ENCODE measurements around the gene VPS8.

VPS8 gene

DNA sequence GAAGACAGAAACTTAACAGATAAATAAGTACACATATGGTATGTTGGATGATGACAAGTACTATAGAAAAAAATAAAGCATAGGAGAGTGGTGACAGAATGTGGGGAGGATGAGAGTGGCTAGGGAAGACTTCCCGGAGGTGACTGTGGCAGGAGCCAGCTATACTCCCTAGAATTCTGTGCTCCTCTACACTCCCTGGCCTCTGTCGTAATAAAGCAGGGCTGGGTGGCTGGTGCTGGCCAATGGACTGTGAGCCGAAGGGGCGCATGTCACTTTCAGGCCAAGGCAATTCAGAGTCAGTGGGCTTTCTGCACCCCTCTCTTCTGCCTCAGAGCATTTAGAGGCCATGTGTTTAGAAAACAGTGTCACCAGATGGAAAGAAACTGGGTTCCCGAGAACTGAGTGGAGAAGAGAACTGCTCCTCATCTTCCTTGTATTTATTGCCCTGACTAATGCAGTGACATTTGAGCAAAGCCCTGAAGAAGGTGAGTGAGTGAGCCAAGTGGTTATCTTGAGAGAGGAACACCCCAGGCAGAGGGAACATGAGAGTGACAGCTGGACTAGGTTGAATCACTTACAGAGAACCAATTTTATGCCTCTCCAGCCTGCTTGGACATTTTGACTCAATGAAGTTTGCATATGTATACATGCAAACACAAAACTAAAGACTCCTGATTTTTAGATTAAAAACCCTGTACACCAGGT lies 5.2 kb upstream of the VPS8 start:
- in situ Hi-C loops (cut with MboI; ENCODE audit: low sequenced_read_pairs) = no loop called here

DNA sequence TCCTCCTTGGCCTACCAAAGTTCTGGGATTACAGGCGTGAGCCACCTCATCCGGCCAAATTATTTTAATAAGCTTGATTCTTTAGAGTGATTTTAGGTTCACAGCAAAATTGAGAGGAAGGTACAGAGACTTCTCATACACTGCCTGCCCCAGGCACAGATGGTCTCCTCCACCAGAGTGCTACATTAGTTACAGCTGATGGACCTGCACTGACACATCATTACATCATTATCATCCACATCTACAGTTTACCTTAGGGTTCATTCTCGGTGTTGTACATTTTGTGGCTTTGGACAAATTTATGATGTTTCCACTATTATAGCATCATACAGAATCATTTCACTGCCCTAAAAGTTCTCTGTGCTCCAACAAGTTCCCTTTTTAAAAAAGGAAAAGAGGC lies 4.4 kb upstream of the VPS8 start:
- in situ Hi-C loops (cut with MboI; ENCODE audit: low sequenced_read_pairs) = no loop called here

DNA sequence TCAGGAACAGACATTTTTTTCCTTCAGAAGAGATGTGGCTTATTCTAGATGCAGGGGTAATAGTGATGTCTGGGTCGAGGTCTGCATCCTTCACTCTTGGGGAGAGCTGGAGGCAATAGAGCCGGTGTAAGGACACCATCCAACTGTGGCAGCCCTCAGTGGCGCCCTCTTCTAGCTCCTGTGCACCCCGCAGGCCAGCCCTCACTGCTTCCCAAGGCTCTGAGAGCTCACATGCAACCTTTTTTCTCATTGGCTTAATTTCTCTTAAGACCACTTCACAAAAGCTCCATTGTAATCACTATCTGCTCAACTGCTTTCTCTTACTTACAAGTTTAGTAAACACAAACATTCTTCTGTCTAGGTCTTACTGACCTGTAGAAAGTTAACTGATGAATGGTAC lies 3.9 kb upstream of the VPS8 start:
- in situ Hi-C loops (cut with MboI; ENCODE audit: low sequenced_read_pairs) = no loop called here

DNA sequence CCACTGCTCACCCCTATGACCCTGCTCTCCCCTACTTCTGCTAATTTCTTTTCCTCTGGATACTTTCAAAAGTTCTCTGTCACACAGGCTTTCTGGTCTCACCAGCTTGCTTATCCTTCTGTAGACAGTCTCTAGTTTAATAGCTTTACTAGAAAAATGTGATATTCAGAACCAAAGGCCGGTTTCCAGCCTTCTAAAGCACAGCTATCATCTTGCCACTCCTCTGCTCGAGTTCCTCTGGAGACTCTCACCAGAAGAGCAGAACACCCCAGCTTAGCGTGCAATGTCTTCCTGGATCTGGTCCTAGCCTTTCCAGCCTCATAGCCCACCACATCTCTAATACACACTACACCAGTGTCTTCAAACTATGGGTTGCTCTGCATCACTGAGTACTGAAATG lies 1.8 kb upstream of the VPS8 start:
- in situ Hi-C loops (cut with MboI; ENCODE audit: low sequenced_read_pairs) = no loop called here

DNA sequence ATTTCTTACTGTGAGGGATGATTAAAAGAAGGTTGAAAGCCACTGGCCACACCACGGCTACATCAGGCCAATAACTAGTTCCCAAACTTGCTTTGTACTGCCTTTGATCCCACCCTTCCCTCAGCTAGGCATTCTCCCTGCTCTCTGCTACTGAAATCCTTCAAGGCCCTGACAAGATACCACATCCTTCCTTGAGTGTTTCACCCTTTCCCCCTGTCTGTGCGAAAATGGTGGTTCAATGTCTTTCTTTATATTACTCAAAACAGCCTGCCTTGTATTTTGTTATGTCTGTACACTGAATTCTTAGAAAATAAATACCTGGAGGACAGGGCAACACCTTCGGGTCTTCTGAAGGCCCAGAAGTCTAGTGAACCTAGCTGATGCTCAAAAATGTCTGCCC lies 932 bp upstream of the VPS8 start:
- in situ Hi-C loops (cut with MboI; ENCODE audit: low sequenced_read_pairs) = no loop called here

DNA sequence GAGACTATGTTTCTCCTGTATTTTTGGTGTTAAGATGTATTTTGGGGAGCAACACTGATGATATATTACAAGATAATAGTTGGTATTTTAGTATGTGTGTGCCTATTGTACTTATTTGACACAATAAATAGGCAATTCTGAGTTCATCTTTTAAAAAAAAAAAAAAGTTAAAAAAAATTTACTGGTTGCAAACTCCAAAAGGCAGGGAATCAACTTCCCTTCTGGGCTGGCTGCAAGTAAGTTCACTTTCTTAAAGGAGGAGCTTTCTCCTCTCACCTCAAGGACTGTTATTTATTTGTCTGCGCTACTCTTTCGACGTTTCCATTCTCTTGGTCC lies 335 bp upstream of the VPS8 start:
- in situ Hi-C loops (cut with MboI; ENCODE audit: low sequenced_read_pairs) = no loop called here

DNA sequence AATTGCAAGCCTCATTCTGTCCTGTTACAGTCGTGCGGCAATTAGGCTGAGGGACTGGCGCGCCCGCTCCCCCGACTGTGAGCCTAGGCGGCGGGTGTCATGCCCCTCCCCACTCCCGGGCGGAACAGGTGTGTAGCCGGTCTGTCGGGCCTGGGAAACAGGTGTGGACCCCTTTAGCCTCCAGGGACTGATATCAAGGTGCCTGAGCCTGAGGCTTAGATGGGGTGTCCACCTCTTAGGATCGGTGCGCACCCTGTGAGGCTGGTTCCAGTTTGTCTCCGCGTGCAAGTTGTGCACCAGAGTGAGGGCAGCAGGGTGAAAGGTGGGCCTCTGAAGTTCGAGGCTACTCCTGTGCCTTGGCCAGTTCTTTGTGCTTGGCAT lies 686 bp downstream of the VPS8 start:
- in situ Hi-C loops (cut with MboI; ENCODE audit: low sequenced_read_pairs) = no loop called here

DNA sequence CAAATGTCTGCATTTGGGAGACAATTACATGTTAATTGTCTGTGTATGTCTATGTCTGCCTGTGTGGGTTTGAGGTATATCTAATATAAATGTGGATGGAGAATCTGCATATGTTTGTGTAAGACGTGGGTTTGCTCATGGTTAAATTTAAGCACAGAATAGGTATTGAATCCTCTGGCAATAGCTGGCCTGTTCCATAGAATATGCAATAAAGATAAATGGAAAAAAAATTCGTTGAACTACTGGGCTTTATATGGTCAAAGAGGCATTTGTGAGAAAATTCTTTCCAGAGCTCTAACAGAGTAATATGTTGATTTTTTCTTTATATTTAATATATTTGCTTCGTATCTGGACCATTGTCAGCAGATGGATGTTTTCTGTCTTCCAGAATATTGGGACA lies 1.4 kb downstream of the VPS8 start:
- in situ Hi-C loops (cut with MboI; ENCODE audit: low sequenced_read_pairs) = no loop called here

DNA sequence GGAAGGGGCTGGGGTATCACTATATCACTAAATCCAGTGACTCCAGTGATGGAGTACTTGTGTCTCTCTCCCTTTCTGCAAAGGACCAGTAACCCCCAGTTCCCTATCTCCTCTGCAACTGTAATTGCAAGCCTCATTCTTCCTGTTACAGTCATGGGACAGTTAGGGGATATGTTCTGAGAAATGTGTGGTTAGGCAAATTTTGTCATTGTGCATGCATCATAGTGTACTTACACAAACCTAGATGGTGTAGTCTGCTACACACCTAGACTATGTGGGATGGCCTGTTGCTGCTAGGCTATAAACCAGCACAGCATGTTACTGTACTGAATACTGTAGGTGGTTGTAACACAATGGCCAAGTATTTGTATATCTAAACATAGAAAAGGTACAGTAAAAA lies 2.2 kb downstream of the VPS8 start:
- in situ Hi-C loops (cut with MboI; ENCODE audit: low sequenced_read_pairs) = no loop called here

GRCh38 chr3:184815046-184815930 lies 3.3 kb downstream of the VPS8 start:
- in situ Hi-C loops (cut with MboI; ENCODE audit: low sequenced_read_pairs) = no loop called here

DNA sequence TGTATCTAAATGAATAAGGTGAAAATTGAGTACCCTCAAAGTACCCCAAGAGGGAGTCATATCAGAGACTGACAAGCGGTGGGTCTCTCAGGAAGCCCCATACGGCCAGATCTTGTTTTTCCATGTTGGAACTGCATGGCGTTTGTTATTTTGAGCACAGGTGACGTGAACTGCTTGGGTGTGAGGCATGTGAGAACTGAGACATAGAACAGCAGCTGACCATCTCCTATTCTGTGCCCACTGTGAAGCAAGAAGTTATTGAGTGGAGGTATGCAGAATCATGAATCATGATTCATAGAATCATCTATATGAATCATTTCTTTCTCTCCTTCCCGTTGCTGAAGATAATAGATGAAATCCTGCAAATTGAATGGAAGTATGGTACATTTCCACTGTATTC lies 4.6 kb downstream of the VPS8 start:
- in situ Hi-C loops (cut with MboI; ENCODE audit: low sequenced_read_pairs) = no loop called here

DNA sequence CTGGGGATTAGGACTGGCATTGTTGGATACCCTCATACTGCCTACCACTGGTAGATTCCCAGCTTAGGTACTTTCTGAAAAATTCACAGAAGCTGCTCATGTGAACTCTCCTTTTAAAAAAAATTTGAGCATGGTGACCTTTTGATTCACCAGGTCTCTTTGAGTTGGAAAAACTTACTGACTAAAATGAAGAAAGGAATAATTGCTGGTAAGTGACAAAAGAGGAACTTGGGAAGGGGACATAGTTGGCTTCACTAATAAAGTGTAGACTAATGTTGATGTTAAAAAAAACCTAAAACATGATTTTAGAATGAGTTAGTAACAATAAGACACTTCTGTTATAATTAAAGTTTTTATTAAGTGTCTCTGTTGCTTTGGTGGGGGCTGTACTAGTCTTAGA lies 8.6 kb downstream of the VPS8 start:
- in situ Hi-C loops (cut with MboI; ENCODE audit: low sequenced_read_pairs) = no loop called here

DNA sequence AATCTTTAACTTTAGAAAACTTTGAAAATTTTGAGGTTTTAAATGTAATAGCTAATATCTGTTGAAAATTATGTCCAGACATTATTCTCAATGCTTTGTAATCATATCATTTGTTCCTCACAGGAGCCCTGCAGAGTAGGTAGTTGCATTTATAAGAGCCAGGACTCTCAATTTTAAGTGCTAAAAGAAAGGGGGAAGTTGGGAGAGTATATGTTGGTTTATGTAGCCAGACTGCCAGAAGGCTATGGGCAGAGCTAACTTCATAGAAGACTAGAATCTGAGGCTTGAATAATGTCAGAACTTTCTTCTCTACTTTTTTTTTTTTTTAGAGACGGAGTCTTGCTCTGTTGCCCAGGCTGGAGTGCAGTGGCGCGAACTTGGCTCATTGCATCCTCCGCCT lies 9.1 kb downstream of the VPS8 start:
- in situ Hi-C loops (cut with MboI; ENCODE audit: low sequenced_read_pairs) = no loop called here

DNA sequence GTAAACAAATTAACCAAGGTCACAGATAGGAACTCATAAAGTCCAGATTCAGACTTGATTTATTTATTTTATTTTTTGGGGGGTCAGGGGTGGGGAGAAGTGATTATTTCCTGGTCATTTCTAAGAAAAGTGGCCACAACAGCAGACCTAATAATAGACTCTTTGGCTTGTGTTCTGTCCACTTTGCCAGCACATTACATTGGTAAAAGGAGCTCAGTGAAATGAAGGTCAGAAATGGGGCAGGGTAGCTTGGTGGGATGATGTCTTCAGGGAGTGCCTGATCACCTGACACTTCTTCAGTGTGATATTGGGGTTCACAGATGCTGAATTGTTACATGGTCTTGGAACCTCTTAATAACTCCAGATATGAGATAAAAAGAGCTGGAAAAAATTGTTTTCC lies 10.1 kb downstream of the VPS8 start:
- in situ Hi-C loops (cut with MboI; ENCODE audit: low sequenced_read_pairs) = no loop called here

- in situ Hi-C loops (cut with MboI; ENCODE audit: low sequenced_read_pairs) = no loop called here
These were observed 10.7 kb downstream of the VPS8 start for GRCh38 chr3:184822654-184823053.

GRCh38 chr3:184823990-184824389 lies 12.0 kb downstream of the VPS8 start:
- in situ Hi-C loops (cut with MboI; ENCODE audit: low sequenced_read_pairs) = no loop called here

GRCh38 chr3:184825121-184825820 lies 13.3 kb downstream of the VPS8 start:
- in situ Hi-C loops (cut with MboI; ENCODE audit: low sequenced_read_pairs) = no loop called here

DNA sequence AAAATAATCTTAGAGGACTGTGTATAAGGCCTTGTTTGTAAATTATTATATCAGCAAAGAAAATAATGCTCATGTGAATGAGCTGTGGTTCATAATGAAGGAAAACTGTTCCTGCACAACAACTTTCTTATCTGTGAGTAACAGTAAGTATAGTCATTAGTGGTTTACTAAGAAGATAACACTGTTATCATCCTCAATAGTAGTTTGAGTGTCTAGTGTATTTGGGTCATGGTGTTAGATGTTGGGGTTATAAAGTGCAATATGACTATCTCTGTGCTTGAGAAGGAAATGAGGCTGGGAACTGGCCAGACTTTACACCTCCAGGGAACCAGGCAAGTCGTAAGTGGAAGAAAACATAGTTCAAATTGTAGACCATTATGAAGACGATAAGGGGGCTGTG lies 15.6 kb downstream of the VPS8 start:
- in situ Hi-C loops (cut with MboI; ENCODE audit: low sequenced_read_pairs) = no loop called here

- in situ Hi-C loops (cut with MboI; ENCODE audit: low sequenced_read_pairs) = no loop called here
These were observed 20.1 kb downstream of the VPS8 start for GRCh38 chr3:184832044-184832443.

GRCh38 chr3:184832903-184833302 lies 20.9 kb downstream of the VPS8 start:
- in situ Hi-C loops (cut with MboI; ENCODE audit: low sequenced_read_pairs) = no loop called here

GRCh38 chr3:184836090-184836822 lies 24.3 kb downstream of the VPS8 start:
- in situ Hi-C loops (cut with MboI; ENCODE audit: low sequenced_read_pairs) = no loop called here

Measured in HL-60/S4 treated with phorbol 12-myristate 13-acetate at 8.2 ng/mL for 4 days and 3 days (cell line).